ENCODE measurements around the gene IKBKG.

DNA sequence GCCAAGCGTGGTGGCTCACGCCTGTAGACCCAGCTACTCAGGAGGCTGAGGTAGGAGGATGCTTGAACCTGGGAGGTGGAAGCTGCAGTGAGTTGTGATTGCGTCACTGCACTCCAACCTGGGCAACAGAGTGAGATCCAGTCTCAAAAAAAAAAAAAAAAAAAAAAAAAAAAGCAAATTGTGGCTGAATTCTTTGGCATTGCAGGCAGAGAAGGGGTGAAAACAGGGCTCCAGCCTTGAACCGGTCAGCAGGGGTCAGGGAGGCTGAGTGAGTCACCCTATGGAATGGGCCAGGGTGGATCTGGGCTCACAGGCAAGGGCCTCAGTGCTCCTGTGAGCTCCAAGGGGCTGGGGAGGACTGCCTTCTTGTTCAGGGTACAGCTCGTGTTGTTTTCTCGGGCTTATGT is 18.2 kb upstream of the IKBKG start:
- TF ChIP-seq TCF7L2 (IDR thresholded peaks at IDR 0.05; ENCODE audit: borderline replicate concordance, low read depth, low read length) (no peak), ZNF776 (tag by site-specific recombination; IDR thresholded peaks at IDR 0.05; ENCODE audit: borderline replicate concordance) (no peak), ZNF37A (tag by site-specific recombination; IDR thresholded peaks at IDR 0.05) (no peak)
